Measurements from ENCODE around the gene FAAP100.
A peak's percentile ranks its signal among the peaks of the same experiment; 100 is the strongest.

Gene FAAP100

GRCh38 chr17:81522491-81523401 lies 29.4 kb downstream of the FAAP100 start:
- DNase-seq (ENCODE audit: low spot score) = no peak

DNA sequence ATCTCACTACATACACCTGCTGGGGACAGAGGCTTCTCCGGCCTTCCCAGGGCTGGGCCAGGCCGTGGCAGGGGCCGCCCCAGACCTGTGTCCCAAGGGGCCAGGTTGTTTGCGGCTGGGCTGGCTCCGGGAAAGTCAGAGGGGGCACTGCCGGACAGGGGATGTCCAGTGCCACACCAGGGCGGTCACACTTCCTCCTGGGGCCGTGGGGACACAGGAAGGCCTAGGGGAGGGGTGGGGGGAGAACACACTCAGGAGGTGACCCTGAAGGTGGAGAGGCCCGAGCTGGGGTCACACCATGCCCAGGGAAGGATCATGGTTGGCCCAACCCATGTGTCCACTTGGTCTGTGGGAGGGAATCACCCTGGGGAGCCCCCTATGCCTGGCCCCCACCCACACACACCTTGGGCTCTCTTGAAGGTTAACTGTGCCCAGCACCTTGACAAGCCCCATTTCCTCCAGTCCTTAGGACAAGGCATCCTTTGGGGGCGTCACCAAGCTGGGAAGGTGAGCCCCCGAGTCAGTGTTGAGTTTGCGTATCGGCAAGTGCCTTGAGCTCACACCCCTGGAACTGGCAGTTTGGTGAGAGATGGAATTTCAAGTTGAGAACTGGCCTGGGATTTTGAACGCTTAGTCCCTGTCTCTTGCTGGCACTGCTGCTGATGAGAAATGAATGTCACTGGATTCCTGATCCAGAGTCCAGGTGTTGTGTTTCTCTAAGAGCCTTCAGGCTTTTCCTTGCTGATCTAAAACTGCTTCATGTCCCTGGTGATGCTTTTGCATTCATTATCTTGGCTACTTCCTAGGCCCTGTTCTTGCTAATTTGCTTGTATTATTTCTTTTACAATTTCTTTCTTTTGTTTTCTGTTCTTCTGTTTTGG lies 31.9 kb downstream of the FAAP100 start:
- no peak for DNase-seq (ENCODE audit: low spot score)

GRCh38 chr17:81519284-81520020 lies 32.7 kb downstream of the FAAP100 start:
- peak; percentile 34 for DNase-seq (ENCODE audit: low spot score)

- peak; percentile 38 for DNase-seq (ENCODE audit: low spot score)
Measured at GRCh38 chr17:81518785-81519283, 33.3 kb downstream of the FAAP100 start.

DNA sequence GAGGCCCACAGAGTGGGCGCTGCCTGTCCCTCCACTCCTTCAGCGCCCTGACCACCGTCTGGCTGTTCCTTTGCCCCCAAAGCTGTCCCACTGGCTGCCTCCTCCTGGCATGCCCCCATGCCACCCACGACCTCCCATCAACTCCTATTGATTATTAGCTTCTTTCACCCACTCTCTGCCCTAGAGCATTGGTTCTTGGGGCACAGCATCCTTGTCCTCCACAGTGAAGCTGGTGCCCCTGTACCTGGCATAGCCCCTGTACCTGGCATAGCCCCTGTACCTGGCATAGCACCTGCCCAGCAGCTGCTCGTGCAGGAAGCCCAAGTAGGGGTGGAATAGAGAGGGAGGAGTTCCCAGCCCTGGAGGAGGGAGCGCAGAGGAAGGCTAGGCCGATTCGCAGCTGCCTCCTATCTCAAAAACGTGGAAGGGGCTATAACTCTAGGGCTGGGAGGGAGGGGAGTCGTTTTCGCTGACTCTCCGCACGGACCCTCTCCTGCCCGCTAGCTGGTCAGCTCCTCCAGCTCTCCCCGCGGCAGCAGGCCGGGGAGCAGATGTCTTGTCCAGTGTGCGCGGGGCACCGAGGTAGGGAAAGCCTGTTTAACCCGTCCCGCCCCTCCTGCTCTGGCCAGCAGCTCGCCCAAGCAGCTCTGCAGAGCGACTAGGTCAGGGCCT lies 33.9 kb downstream of the FAAP100 start:
- no peak for DNase-seq (ENCODE audit: low spot score)

DNA sequence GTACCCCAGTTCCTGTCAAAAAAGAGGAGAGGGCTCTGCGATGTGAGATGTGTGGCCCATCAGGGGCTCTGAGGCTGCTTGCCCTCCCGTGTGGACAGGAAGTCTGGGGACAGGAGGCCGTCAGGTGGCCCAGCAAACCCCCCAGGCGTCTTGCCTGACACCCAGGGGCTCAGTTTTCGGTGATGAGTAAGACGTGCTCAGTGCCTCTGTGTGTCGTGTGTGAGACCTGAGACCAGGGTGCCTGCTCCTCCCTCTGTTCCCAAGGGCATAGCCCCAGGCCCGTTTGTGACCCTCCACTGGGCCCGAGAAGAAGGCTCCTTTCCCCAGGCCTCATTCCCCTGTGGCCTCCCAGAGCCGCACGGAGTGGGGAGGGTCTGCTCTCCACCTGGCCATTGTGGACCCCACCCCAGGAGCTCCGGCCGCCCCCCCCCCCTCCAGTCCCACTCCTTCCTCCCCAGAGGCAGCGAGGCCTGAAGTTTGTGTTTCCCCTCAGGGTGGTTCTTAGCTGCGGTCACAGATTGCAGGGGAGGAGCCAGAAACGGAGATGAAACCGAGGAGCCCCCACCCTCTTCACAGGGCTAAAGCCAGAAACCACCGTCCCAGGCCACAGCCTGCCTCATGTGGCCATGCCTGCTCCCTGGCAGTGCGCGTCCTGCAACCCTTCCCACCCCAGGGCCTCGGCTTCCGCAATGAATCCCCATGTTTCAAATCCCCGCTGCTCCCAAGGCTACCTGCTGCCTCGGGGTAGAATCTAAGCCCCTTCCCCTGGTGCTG lies 34.6 kb downstream of the FAAP100 start:
- no peak for DNase-seq (ENCODE audit: low spot score)

GRCh38 chr17:81517009-81517338 lies 35.2 kb downstream of the FAAP100 start:
- no peak for DNase-seq (ENCODE audit: low spot score)

DNA sequence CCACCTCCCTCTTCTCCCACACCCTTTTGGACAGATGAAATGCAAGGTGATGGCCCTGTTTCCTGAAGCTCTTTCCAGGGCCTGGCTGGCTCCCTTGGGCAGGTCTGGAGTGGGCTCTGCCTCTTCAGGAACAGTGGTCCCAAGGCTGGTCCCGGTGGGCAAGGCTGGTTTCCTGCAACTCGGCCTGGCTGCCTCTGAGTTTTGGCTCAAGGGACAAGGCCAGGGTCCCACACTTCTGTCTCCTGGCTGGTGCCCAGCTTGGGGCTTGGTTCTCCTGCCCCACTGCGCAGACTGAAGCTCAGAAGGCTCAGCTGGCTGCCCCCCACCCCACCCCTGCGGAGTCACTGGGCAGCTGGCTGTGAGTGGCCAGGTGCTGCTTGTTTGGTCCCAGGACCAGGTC lies 35.7 kb downstream of the FAAP100 start:
- no peak for DNase-seq (ENCODE audit: low spot score)

- DNase-seq (ENCODE audit: low spot score) = no peak
Measured at GRCh38 chr17:81515530-81516041, 36.6 kb downstream of the FAAP100 start.

DNA sequence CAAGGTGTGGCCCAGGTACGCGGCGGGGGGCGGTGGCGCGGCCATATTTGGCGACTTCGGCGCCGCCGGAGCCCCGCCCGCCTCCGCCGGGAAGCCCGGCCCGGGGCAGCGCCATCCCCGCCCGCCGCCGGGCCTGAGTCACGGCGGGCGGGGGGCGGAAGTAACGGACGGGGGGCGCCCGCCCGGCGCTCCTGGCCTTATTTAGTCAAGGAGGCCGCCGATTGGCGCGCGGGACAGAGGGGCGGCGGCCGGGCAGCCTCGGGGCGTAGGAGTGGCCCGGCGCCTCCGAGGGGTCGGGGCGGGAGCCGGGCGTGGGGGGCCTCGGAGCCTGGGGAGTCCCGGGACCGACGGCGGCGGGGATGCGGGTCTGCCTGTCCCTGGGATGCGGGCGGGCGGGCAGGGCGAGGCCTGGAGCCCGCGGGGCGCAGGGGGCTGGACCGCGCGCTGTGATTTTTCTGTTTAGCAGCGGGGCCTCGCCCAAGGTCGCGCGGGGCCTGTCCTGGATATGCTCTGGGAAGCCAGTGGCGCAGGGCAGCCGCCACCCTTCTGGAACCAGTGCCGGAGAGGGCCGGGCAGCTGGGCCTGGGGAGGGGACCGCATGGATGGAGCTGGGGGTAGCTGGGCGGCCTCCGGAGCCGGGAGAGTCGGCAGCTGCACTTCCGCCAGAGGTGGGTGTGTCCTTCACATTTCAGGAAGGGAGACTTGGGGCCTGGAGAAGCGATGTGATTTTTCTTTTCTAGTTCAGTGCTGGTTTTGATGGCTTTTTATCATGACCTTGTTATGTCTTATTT lies 37.2 kb downstream of the FAAP100 start:
- peak; percentile 72 for DNase-seq (ENCODE audit: low spot score)

DNA sequence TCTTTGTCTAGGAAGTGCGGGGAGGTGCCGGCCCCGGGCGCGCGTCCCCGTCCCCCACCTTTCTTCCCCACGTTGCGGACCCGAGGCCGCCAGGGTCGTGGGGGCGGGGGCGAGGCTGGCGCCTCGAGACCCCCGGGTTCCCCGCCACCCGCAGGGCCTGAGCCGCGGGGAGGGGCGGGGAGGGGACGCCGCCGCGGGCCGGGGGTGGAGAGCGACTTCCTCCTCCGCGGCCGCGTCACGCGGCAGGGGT lies 37.7 kb downstream of the FAAP100 start:
- no peak for DNase-seq (ENCODE audit: low spot score)

GRCh38 chr17:81513753-81514488 lies 38.2 kb downstream of the FAAP100 start:
- DNase-seq (ENCODE audit: low spot score) = no peak

DNA sequence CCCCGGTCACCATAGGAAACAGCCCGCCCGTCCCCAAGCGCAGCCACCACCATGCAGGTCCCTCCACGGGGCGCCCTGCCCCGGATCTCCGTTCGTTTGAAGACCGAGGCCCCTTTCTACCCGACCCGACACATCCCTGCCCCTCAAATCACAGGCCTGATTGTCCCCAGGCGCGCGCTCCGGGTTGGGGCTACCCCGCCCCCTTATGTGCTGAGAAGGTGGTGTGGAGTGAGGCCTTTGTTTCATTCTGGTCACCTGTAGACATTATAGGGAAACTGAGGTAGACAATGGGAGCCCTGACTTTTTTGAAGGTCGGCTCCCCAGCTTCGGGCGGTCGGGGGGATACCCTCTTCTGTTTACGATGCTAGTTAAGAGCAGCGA lies 38.8 kb downstream of the FAAP100 start:
- peak; percentile 46 for DNase-seq (ENCODE audit: low spot score)

GRCh38 chr17:81512562-81513371 lies 39.4 kb downstream of the FAAP100 start, which contains the start of gene ACTG1:
Gene ACTG1, minus strand, starts transcription at chr17:81512799. Its CDS starts 445 bp downstream, at chr17:81512354.
- no peak for DNase-seq (ENCODE audit: low spot score)

DNA sequence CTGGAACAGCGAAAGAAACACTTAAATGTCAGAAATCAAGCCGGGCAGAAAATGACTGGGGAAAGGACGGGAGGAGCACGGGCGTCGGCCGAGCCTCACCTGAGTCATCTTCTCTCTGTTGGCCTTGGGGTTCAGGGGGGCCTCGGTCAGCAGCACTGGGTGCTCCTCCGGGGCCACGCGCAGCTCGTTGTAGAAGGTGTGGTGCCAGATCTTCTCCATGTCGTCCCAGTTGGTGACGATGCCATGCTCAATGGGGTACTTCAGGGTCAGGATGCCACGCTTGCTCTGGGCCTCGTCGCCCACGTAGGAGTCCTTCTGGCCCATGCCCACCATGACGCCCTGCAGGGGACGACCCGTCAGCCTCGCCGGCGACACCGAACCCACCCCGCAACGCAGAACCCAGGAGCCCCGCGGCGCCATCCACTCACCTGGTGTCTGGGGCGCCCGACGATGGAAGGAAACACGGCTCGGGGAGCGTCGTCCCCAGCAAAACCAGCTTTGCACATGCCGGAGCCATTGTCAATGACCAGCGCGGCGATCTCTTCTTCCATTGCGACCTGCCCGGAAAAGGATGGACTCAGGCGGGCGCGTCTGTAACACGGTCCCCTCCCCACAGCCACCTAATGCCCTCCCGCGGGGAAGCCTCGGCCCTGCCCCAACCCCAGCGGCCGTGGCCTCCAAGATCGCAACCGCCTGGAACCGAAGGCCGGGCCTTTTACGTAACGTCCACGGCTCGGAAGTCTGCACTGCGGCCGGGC lies 40.2 kb downstream of the FAAP100 start:
- DNase-seq (ENCODE audit: low spot score) = no peak

GRCh38 chr17:81511554-81511803 lies 40.7 kb downstream of the FAAP100 start:
- DNase-seq (ENCODE audit: low spot score) = no peak

DNA sequence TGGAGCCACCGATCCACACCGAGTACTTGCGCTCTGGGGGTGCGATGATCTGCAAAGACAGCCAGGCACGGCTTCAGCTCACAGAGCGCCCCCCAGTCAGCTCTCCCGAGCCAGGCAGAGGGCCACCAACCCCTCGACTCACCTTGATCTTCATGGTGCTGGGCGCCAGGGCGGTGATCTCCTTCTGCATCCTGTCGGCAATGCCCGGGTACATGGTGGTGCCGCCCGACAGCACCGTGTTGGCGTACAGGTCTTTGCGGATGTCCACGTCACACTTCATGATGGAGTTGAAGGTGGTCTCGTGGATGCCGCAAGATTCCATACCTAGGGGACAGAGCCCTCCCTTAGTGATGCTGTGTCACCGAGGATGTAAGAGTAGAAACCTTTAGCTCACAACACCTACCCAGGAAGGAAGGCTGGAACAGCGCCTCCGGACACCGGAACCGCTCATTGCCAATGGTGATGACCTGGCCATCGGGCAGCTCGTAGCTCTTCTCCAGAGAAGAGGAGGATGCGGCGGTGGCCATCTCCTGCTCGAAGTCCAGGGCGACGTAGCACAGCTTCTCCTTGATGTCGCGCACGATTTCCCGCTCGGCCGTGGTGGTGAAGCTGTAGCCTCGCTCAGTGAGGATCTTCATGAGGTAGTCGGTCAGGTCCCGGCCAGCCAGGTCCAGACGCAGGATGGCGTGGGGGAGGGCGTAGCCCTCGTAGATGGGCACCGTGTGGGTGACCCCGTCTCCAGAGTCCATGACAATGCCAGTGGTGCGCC lies 41.2 kb downstream of the FAAP100 start:
- no peak for DNase-seq (ENCODE audit: low spot score)
